Prostate gland (tissue), 2 donors: Measurements from ENCODE around the gene FOS. TPM values are rescaled to one million over a fixed set of nuclear protein-coding genes. Genes with fewer than 3 reads are reported as not detected.
"Not testable (repeated sequence)": the region's sequence is repeated elsewhere in the genome, so short reads cannot be mapped to it uniquely, and the experiment has no call there.

Source experiments
- DNase-seq: peaks from one replicate; pipeline ENCODE4 v3.0.0-alpha.2; 2019; ENCODE audit warnings: low spot score
- H3K27ac ChIP-seq, 2 donors: fragments of 200-600 bp; sonication (generic); 2 replicates each; pipeline ENCODE4 v1.5.1; 2017 to 2019
- H3K27me3 ChIP-seq: fragments of 200-600 bp; sonication (generic); replicated peaks from 2 replicates; pipeline ENCODE4 v1.5.1; 2019; ENCODE audit not compliant: insufficient read depth
- H3K36me3 ChIP-seq, 2 donors: fragments of 200-600 bp; sonication (generic); 1 replicate in 1 of 2; 2 replicates in 1 of 2; pipeline versions ENCODE4 v1.5.1 to v1.8.1; 2017 to 2019
- H3K4me1 ChIP-seq: fragments of 200-600 bp; sonication (generic); replicated peaks from 2 replicates; pipeline ENCODE4 v1.5.1; 2019
- H3K4me3 ChIP-seq, 2 donors: fragments of 200-600 bp; sonication (generic); 2 replicates each; pipeline ENCODE4 v1.5.1; 2017 to 2019
- H3K9me3 ChIP-seq: fragments of 200-600 bp; sonication (generic); 2 replicates; pipeline ENCODE4 v1.5.1; 2017
- POLR2A ChIP-seq: fragments of 450-650 bp; IDR thresholded peaks from one replicate; pipeline ENCODE4 v1.6.1; 2016; ENCODE audit warnings: antibody characterized with exemption, mild to moderate bottlenecking
- POLR2AphosphoS5 ChIP-seq: sonication (generic); formaldehyde crosslinking; IDR thresholded peaks from one replicate; pipeline ENCODE4 v1.6.1; 2017; ENCODE audit warnings: antibody characterized with exemption
- WGBS: methylation state at CpG from one replicate; pipeline ENCODE4 v1.1.5; 2018; 5-methylcytosine and 5-hydroxymethylcytosine counted together
- intact Hi-C: fragments of 100-400 bp; cut with DNase I; formaldehyde crosslinking; loops from one replicate; pipeline ENCODE4 v1.14.2; 2022
- total RNA-seq, 2 donors: library from RNA; depleted of rRNA; stranded (reverse); fragments of >200 nt; gene quantifications; one replicate each; pipeline ENCODE4 v1.1.0, GENCODE V29; 2016
- TF ChIP-seq, protein P1 (sequence below), 4 experiments: fragments of 200-600 bp in 2 of 4; fragments of 450-650 bp in 2 of 4; sonication (generic) in 2 of 4; IDR thresholded peaks; 1 replicate in 3 of 4; 2 replicates in 1 of 4; pipeline ENCODE4 v1.5.1; 2016 to 2019; ENCODE audit warnings: antibody characterized with exemption in 4 of 4, mild to moderate bottlenecking in 2 of 4, moderate library complexity in 2 of 4

Gene FOS
- total RNA-seq, 2 donors from 2014 or later = 73.9 to 127 TPM

DNA sequence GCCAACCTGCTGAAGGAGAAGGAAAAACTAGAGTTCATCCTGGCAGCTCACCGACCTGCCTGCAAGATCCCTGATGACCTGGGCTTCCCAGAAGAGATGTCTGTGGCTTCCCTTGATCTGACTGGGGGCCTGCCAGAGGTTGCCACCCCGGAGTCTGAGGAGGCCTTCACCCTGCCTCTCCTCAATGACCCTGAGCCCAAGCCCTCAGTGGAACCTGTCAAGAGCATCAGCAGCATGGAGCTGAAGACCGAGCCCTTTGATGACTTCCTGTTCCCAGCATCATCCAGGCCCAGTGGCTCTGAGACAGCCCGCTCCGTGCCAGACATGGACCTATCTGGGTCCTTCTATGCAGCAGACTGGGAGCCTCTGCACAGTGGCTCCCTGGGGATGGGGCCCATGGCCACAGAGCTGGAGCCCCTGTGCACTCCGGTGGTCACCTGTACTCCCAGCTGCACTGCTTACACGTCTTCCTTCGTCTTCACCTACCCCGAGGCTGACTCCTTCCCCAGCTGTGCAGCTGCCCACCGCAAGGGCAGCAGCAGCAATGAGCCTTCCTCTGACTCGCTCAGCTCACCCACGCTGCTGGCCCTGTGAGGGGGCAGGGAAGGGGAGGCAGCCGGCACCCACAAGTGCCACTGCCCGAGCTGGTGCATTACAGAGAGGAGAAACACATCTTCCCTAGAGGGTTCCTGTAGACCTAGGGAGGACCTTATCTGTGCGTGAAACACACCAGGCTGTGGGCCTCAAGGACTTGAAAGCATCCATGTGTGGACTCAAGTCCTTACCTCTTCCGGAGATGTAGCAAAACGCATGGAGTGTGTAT is 2.4 kb downstream of the FOS start:
- Histone ChIP-seq H3K4me3 (no peak overlapping the region), H3K9me3 (no peaks in the 10 kb centered on the region), H3K27ac (no peak overlapping the region), H3K36me3 (no peaks in the 10 kb centered on the region), H3K4me1 (peaks cover 4% of the 10 kb centered on the region), H3K27me3 (no peaks in the 10 kb centered on the region)
- intact Hi-C loops = no loop called here
- TF ChIP-seq, protein P1, sequence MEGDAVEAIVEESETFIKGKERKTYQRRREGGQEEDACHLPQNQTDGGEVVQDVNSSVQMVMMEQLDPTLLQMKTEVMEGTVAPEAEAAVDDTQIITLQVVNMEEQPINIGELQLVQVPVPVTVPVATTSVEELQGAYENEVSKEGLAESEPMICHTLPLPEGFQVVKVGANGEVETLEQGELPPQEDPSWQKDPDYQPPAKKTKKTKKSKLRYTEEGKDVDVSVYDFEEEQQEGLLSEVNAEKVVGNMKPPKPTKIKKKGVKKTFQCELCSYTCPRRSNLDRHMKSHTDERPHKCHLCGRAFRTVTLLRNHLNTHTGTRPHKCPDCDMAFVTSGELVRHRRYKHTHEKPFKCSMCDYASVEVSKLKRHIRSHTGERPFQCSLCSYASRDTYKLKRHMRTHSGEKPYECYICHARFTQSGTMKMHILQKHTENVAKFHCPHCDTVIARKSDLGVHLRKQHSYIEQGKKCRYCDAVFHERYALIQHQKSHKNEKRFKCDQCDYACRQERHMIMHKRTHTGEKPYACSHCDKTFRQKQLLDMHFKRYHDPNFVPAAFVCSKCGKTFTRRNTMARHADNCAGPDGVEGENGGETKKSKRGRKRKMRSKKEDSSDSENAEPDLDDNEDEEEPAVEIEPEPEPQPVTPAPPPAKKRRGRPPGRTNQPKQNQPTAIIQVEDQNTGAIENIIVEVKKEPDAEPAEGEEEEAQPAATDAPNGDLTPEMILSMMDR (IDR thresholded peaks at IDR 0.05) = no peak
- TF ChIP-seq POLR2AphosphoS5 = peak; percentile 16
- DNase-seq = no peak
- 91% methylated on average over 17 of the region's 17 CpGs for WGBS

DNA sequence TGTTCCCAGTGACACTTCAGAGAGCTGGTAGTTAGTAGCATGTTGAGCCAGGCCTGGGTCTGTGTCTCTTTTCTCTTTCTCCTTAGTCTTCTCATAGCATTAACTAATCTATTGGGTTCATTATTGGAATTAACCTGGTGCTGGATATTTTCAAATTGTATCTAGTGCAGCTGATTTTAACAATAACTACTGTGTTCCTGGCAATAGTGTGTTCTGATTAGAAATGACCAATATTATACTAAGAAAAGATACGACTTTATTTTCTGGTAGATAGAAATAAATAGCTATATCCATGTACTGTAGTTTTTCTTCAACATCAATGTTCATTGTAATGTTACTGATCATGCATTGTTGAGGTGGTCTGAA is 3.0 kb downstream of the FOS start:
- Histone ChIP-seq H3K4me3 (no peak overlapping the region), H3K27ac (no peak overlapping the region)
- intact Hi-C loops = no loop called here

DNA sequence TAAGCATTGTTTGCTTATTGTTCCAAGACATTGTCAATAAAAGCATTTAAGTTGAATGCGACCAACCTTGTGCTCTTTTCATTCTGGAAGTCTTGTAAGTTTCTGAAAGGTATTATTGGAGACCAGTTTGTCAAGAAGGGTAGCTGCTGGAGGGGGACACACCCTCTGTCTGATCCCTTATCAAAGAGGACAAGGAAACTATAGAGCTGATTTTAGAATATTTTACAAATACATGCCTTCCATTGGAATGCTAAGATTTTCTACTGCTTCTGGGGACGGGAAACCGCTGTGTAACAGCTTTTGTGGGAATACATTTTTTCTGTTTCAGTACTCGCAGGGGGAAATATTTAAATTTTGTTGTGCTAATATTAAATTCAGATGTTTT is 3.5 kb downstream of the FOS start:
- Histone ChIP-seq H3K4me3 (no peak overlapping the region), H3K4me1 (peaks cover 4% of the 10 kb centered on the region), H3K36me3 (no peaks in the 10 kb centered on the region), H3K9me3 (no peaks in the 10 kb centered on the region), H3K27ac (no peak overlapping the region), H3K27me3 (no peaks in the 10 kb centered on the region)
- intact Hi-C loops = no loop called here
- 90% methylated on average over 4 of the region's 4 CpGs for WGBS
- no peak for DNase-seq
- no peak for TF ChIP-seq POLR2A
- TF ChIP-seq, protein P1 (IDR thresholded peaks at IDR 0.05) = no peak
- TF ChIP-seq POLR2AphosphoS5 = no peak

More for the DNA sequence above, 3.0 kb downstream of the FOS start:
- no peaks in the 10 kb centered on the region for H3K27me3 ChIP-seq
- DNase-seq = no peak
- TF ChIP-seq POLR2AphosphoS5 = no peak
- TF ChIP-seq, protein P1 (IDR thresholded peaks at IDR 0.05) = no peak
- TF ChIP-seq POLR2A = no peak
- H3K36me3 ChIP-seq = no peaks in the 10 kb centered on the region
- 98% methylated on average over 1 of the region's 1 CpG for WGBS
- no peaks in the 10 kb centered on the region for H3K9me3 ChIP-seq
- peaks cover 4% of the 10 kb centered on the region for H3K4me1 ChIP-seq

DNA sequence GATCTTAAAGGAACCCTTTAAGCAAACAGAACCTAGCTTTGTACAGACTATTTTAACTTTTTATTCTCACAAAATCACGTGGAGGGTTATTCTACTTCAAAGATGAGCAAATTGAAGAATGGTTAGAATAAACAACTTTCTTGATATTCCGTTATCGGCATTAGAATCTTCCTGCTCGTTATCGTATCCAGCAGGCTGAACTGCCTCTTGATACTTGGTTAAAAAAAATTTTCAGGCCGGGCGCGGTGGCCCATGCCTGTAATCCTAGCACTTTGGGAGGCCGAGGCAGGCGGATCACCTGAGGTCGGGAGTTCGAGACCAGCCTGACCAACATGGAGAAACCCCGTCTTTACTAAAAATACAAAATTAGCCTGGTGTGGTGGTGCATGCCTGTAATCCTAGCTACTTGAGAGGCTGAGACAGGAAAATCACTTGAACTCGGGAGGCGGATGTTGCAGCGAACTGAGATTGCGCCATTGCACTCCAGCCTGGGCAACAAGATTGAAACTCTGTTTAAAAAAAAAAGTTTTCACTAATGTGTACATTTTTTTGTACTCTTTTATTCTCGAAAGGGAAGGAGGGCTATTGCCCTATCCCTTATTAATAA is 4.0 kb downstream of the FOS start:
- H3K9me3 ChIP-seq, intact Hi-C loops, H3K36me3 ChIP-seq, H3K4me3 ChIP-seq, H3K27ac ChIP-seq, H3K4me1 ChIP-seq, DNase-seq, H3K27me3 ChIP-seq: not testable (repeated sequence)
- WGBS = 93% methylated on average over 18 of the region's 18 CpGs

DNA sequence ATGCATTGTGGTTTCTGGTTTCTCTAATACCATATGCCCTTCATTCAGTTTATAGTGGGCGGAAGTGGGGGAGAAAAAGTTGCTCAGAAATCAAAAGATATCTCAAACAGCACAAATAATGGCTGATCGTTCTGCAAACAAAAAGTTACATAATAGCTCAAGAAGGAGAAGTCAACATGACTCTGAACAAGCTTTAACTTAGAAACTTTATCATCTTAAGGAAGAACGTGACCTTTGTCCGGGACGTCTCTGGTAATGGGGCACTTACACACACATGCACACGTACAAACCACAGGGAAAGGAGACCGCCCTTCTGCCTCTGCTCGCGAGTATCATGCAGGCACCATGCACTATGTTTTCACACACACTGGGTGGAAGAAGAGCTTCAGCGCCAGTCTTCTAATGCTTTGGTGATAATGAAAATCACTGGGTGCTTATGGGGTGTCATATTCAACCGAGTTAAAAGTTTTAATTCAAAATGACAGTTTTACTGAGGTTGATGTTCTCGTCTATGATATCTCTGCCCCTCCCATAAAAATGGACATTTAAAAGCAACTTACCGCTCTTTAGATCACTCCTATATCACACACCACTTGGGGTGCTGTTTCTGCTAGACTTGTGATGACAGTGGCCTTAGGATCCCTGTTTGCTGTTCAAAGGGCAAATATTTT is 4.7 kb downstream of the FOS start:
- H3K4me1 ChIP-seq = peaks cover 4% of the 10 kb centered on the region
- DNase-seq = no peak
- H3K4me3 ChIP-seq = no peak overlapping the region
- no peaks in the 10 kb centered on the region for H3K36me3 ChIP-seq
- H3K9me3 ChIP-seq = no peaks in the 10 kb centered on the region
- no peaks in the 10 kb centered on the region for H3K27me3 ChIP-seq
- WGBS = 62% methylated on average over 13 of the region's 13 CpGs
- no peak for TF ChIP-seq POLR2A
- TF ChIP-seq POLR2AphosphoS5 = peak; percentile 38
- H3K27ac ChIP-seq = peak overlapping the region in 1 of 2 donors; percentile 10
- intact Hi-C loops = no loop called here
